IPS-18a (cell line): ENCODE results near the gene DSEL.
A peak's percentile ranks its signal among the peaks of the same experiment; 100 is the strongest.

ENCODE experiments used
- H3K27ac ChIP-seq: one replicate; pipeline ENCODE4 v1.5.1; 2013; ENCODE audit warnings: low read length
- H3K27me3 ChIP-seq: one replicate; pipeline ENCODE4 v1.6.1; 2013; ENCODE audit warnings: mild to moderate bottlenecking, low read length; ENCODE audit not compliant: control insufficient read depth, insufficient read depth
- H3K36me3 ChIP-seq: one replicate; pipeline ENCODE4 v1.6.1; 2013; ENCODE audit warnings: low read depth, low read length; ENCODE audit not compliant: control insufficient read depth
- H3K4me1 ChIP-seq: one replicate; pipeline ENCODE4 v1.6.1; 2013; ENCODE audit warnings: low read depth, low read length; ENCODE audit not compliant: control insufficient read depth
- H3K4me3 ChIP-seq: one replicate; pipeline ENCODE4 v1.5.1; 2013; ENCODE audit warnings: low read length
- H3K9ac ChIP-seq: one replicate; pipeline ENCODE4 v1.6.1; 2013; ENCODE audit warnings: mild to moderate bottlenecking, low read length, moderate library complexity
- H3K9me3 ChIP-seq: one replicate; pipeline ENCODE4 v1.6.1; 2013; ENCODE audit warnings: low read depth, low read length; ENCODE audit not compliant: control insufficient read depth

The DSEL gene

DNA sequence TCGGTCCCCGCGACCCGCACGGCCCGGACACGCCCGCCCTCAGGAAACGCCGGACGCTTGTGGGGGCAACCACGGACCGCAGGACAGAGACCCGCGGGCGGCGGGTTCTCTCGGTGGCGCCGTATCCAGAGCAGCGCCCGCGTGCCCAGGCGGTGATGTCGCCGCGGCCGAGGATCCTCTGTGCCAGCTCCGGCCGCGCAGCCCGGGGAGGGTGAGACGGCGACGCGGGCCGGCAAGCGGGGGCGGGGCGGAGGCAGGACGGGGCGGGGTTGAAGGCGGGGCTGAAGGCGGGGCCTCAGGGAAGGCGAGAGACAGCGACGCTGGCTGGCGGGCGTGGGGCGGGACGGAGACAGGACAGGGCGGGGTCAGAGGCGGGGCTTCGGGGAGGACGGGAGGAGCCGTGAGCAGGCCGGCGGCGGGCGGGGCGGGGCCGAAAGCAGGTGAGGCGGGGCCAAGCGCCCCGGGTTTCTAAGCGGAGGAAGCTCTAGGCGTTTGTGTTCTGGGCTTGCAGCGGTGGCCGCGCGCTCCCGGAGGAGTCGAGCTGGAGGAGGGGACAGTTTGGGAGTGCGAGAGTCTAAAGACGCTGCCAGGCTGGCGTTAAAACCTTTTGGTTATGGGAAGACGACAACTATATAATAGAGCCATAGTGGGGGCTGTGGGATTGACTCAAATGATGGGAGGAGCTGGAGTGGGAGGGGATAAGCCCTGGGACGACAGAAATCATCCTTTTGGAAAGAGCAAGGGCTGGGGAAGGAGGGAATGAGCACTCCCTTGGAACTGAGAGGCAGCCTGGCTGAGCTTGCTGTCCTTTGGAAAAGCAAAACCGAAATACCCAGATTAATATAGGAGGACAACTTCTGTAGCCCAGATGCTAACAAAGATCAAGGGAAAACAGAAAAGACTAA is at the start of gene DSEL:
DSEL (minus strand) TSS at position 182 of the 905 bp plus-strand sequence. CDS start 2,112 bp downstream, outside the sequence.
- peaks cover 15% of the 10 kb centered on the region for H3K4me1 ChIP-seq
- no peaks in the 10 kb centered on the region for H3K27me3 ChIP-seq
- no peaks in the 10 kb centered on the region for H3K36me3 ChIP-seq
- H3K9me3 ChIP-seq, result no peaks in the 10 kb centered on the region
- H3K27ac ChIP-seq, result no peak within 1 kb of the TSS
- H3K9ac ChIP-seq, result peak within 1 kb of the TSS; percentile 71
- peak within 1 kb of the TSS; percentile 88 for H3K4me3 ChIP-seq

DNA sequence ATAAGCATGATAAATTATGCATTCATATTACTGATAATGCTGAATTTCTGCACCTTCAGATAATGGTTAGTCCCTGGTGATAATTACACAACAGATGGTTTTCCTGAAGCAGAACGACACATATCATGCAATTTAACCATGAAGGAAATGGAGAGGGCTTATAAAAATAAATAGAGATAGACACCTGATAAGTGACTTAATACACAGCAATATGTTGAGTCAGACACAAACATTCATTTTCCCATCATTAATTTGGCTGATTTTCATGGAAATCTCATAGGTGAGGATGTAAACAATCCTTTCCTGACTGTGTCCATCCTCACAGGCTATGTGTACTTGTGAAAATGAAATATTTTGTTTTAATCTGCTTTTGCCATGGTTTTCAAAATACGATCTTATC is 36.9 kb upstream of the DSEL start:
- Histone ChIP-seq H3K9me3 (peaks cover 2% of the 10 kb centered on the region), H3K27me3 (no peaks in the 10 kb centered on the region), H3K4me3 (no peak overlapping the region), H3K4me1 (no peaks in the 10 kb centered on the region), H3K36me3 (no peaks in the 10 kb centered on the region), H3K27ac (no peak overlapping the region), H3K9ac (no peak overlapping the region)

DNA sequence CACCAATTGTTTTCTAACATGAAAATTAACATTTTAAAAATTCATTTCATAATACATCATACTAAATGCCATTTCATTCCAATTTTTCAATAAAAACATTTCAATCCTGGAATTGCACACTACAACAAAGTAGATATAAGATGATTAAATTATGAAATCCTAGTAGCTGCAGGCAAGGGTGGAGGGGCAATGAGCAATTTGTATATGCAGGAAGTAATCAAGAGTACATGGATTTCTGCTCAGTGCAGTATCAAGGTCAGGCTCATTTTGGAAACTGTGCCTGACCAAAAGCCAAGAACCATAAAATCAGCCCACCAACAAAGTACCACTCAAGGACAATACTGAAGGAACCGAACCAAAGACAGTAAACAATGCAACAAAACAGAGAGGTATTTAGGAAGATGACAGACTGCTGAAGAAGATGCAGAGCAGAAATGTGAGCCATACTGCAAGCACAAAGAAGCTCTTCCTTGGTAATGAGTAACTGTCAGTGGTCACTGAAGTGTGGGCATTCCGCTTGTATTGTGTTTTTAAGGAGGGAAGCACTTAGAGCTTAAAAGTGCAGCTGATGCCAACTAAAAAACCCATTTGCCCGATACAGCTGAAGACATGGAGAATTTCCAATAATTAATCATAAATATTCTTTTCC is 34.5 kb upstream of the DSEL start:
- no peaks in the 10 kb centered on the region for H3K4me1 ChIP-seq
- H3K9ac ChIP-seq, result no peak overlapping the region
- no peak overlapping the region for H3K27ac ChIP-seq

DNA sequence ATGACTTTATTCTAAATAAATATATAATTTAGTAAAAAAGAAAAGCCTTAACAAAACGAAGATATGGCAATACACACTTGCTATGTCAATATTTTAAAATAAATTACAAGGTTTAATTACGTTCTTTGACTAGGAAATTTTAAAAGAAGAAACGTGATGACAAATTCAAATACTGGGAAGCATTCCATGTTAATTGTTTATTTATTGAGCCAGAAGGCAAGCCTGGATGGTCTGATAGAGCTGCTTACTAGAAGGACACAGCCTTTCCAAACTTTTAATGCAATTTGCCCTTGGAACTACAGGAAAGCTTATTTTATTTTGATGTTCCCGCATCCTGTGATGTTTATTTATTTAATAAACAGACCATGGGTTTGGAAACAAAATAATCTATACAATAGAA is 33.4 kb upstream of the DSEL start:
- H3K9ac ChIP-seq, result no peak overlapping the region
- H3K9me3 ChIP-seq, result no peaks in the 10 kb centered on the region
- no peaks in the 10 kb centered on the region for H3K4me1 ChIP-seq
- no peaks in the 10 kb centered on the region for H3K27me3 ChIP-seq
- H3K4me3 ChIP-seq, result no peak overlapping the region
- H3K27ac ChIP-seq, result no peak overlapping the region
- H3K36me3 ChIP-seq, result no peaks in the 10 kb centered on the region

More for the DNA sequence above, 34.5 kb upstream of the DSEL start:
- no peaks in the 10 kb centered on the region for H3K27me3 ChIP-seq
- no peaks in the 10 kb centered on the region for H3K36me3 ChIP-seq
- no peak overlapping the region for H3K4me3 ChIP-seq
- no peaks in the 10 kb centered on the region for H3K9me3 ChIP-seq

DNA sequence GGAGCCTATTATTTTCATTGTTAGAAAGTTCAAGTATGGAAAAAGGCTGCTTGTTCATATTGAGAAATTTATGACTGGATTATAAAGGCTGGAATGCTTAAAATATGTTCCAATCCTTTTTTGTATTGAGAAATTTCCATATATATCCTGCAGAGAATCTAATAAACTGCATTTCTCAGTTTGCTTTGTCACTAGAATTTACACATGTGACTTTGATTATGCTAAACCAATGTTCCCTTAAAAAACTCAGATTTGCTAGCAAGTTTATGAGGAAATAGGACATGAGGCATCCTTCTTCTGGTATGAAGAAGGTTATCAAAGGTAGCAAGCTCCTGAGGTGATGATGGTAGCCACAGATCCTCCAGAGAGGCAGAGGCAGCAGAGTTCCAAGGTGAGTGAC is 29.2 kb upstream of the DSEL start:
- H3K36me3 ChIP-seq, result no peaks in the 10 kb centered on the region
- H3K27me3 ChIP-seq, result no peaks in the 10 kb centered on the region
- no peaks in the 10 kb centered on the region for H3K9me3 ChIP-seq
- H3K27ac ChIP-seq, result no peak overlapping the region
- H3K4me3 ChIP-seq, result no peak overlapping the region
- no peaks in the 10 kb centered on the region for H3K4me1 ChIP-seq
- no peak overlapping the region for H3K9ac ChIP-seq

GRCh38 chr18:67540559-67540958 is 24.0 kb upstream of the DSEL start:
- Histone ChIP-seq H3K36me3 (no peaks in the 10 kb centered on the region), H3K4me1 (no peaks in the 10 kb centered on the region), H3K27ac (no peak overlapping the region), H3K4me3 (no peak overlapping the region), H3K9me3 (no peaks in the 10 kb centered on the region), H3K9ac (no peak overlapping the region), H3K27me3 (no peaks in the 10 kb centered on the region)

GRCh38 chr18:67531929-67532328 is 15.4 kb upstream of the DSEL start:
- Histone ChIP-seq H3K27me3 (no peaks in the 10 kb centered on the region), H3K9ac (no peak overlapping the region), H3K36me3 (no peaks in the 10 kb centered on the region), H3K9me3 (no peaks in the 10 kb centered on the region), H3K27ac (no peak overlapping the region), H3K4me1 (no peaks in the 10 kb centered on the region), H3K4me3 (no peak overlapping the region)

DNA sequence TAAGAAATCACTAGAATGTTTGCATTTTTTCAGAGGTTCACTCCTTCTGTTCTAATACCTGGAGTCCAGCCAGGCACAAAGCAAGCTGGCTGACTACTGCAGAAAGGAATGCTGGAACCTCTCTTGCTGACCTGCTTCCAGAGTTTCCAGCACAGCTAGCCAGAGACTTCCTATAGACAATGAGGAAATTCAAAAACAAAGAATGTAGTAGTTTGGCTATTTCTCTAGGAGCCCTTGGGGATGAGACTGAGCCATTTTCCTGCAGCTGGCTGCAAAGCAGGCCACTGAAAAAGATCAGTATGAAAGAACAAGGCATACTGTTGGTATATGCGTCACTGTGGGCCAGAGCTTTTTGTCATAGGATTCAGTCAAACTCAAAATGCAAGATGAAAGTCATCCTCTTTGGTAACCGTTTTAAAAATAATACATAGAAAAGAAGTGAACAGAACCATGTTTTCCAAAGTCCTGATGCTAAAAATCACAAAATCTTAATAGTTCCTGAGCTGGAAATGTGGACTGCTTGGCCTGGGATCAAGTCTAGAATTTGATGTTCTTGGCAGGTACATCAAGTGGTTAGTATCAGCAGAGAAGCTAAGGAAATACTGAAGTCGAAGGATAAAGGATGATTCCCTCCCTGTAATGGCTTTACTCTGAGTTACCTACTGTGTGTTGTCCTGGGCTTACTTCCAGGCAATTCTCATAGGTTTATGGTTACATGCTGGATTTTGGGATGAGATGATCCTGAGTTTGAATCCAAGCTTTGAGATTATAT is 9.0 kb upstream of the DSEL start:
- Histone ChIP-seq H3K36me3 (no peaks in the 10 kb centered on the region), H3K27me3 (no peaks in the 10 kb centered on the region), H3K27ac (no peak overlapping the region), H3K4me1 (peaks cover 16% of the 10 kb centered on the region), H3K9me3 (no peaks in the 10 kb centered on the region), H3K4me3 (no peak overlapping the region), H3K9ac (no peak overlapping the region)

GRCh38 chr18:67520351-67520921 is 3.9 kb upstream of the DSEL start:
- no peak overlapping the region for H3K27ac ChIP-seq
- H3K9ac ChIP-seq, result no peak overlapping the region
- H3K4me1 ChIP-seq, result peaks cover 22% of the 10 kb centered on the region
- H3K36me3 ChIP-seq, result no peaks in the 10 kb centered on the region
- H3K27me3 ChIP-seq, result no peaks in the 10 kb centered on the region
- no peak overlapping the region for H3K4me3 ChIP-seq
- no peaks in the 10 kb centered on the region for H3K9me3 ChIP-seq

DNA sequence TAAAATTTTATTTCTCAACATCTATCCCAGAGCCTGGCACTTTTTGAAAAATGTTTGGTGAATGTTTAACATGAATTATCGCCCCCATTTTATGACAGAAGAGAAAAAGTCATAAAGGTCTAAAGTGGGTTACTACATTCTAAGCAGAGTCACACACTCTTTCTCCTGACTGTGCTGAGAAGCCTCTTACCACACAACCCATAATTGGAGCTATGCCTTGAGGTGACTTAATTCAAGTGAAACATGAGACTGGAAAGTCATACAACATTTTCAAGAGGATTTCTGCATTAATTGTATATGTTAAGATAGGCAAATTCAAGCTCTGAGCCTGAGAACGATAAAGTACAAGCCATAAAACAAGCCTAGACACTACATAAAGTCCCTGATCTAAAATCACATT is 3.1 kb upstream of the DSEL start:
- Histone ChIP-seq H3K9me3 (no peaks in the 10 kb centered on the region), H3K36me3 (no peaks in the 10 kb centered on the region), H3K9ac (no peak overlapping the region), H3K4me3 (no peak overlapping the region), H3K27ac (no peak overlapping the region), H3K27me3 (no peaks in the 10 kb centered on the region), H3K4me1 (peaks cover 17% of the 10 kb centered on the region)

- H3K27me3 ChIP-seq, result no peaks in the 10 kb centered on the region
- no peaks in the 10 kb centered on the region for H3K36me3 ChIP-seq
- no peaks in the 10 kb centered on the region for H3K9me3 ChIP-seq
- H3K4me1 ChIP-seq, result peaks cover 15% of the 10 kb centered on the region
- H3K27ac ChIP-seq, result no peak overlapping the region
- H3K4me3 ChIP-seq, result no peak overlapping the region
- no peak overlapping the region for H3K9ac ChIP-seq
Measured at GRCh38 chr18:67518566-67518965, 2.0 kb upstream of the DSEL start.
